GM18502 (cell line): ENCODE results near the gene PRR23E.

Experiments used
- ATAC-seq: cut with Tn5 transposase; IDR thresholded peaks from one replicate; pipeline ENCODE4 v1.9.1; 2021; ENCODE audit warnings: mild to moderate bottlenecking; ENCODE audit not compliant: unreplicated experiment, poor library complexity

The PRR23E gene

GRCh38 chr3:127206611-127207516 lies 13.9 kb downstream of the PRR23E start:
- ATAC-seq: no peak

GRCh38 chr3:127207727-127208482 lies 15.0 kb downstream of the PRR23E start:
- ATAC-seq: no peak

GRCh38 chr3:127208483-127209100 lies 15.7 kb downstream of the PRR23E start:
- no peak for ATAC-seq

GRCh38 chr3:127209155-127209839 lies 16.4 kb downstream of the PRR23E start:
- ATAC-seq: no peak

- no peak for ATAC-seq
Observed at GRCh38 chr3:127209840-127210653, 17.1 kb downstream of the PRR23E start.

- ATAC-seq: no peak
Observed at GRCh38 chr3:127210654-127210943, 17.7 kb downstream of the PRR23E start.

GRCh38 chr3:127211118-127212060 lies 18.5 kb downstream of the PRR23E start:
- ATAC-seq: no peak

- ATAC-seq: no peak
Observed at GRCh38 chr3:127212231-127212630, 19.3 kb downstream of the PRR23E start.

GRCh38 chr3:127212711-127213110 lies 19.8 kb downstream of the PRR23E start:
- ATAC-seq: no peak

GRCh38 chr3:127213381-127213918 lies 20.5 kb downstream of the PRR23E start:
- no peak for ATAC-seq

GRCh38 chr3:127214975-127215374 lies 22.0 kb downstream of the PRR23E start:
- no peak for ATAC-seq

GRCh38 chr3:127215714-127216414 lies 22.9 kb downstream of the PRR23E start:
- no peak for ATAC-seq

- peak; percentile 56 for ATAC-seq
Observed at GRCh38 chr3:127216415-127217261, 23.7 kb downstream of the PRR23E start.

GRCh38 chr3:127217596-127218453 lies 24.9 kb downstream of the PRR23E start:
- ATAC-seq: no peak

- ATAC-seq: no peak
Observed at GRCh38 chr3:127218454-127218922, 25.6 kb downstream of the PRR23E start.

GRCh38 chr3:127220497-127220896 lies 27.6 kb downstream of the PRR23E start:
- no peak for ATAC-seq
